ENCODE measurements around the gene OR52M1.

OR52M1 gene

DNA sequence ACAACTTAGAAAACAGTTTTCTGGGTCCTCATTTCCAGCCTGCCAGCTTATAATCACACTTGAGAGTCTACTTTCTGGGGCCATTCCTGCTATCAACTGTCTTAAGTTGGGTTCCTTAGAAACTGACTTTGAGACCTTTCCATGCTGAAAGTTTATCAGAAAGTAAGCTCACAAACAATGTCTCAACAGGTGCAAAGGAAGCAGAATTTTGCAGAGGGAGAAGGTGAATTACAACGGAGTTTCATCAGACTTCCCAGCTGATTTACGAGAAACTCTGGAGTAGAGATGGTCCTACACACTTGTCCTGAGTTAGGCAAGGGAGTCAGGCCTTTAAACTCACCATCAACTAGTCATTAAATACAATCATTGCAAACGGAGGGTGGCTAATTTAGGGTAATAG lies 31.9 kb downstream of the OR52M1 start:
- no peak for DNase-seq

DNA sequence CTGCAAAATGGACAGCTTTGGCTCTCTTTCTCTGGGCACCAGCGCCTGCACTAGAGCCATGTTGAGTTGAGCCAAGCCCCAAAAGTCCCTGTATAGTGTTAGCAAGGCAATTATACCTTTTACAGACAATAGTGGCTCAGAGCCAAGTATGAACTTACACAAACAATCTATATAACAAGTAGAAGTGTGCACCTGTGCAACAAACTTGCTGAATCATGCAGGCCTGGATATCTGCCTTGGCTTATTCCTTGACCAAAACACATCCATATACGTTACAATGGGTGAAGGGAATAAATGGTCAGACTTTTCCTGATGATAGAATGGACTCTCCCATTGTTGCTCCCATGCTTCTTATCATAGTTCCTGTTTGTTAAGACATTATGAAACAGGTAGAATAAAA lies 32.8 kb downstream of the OR52M1 start:
- no peak for DNase-seq

DNA sequence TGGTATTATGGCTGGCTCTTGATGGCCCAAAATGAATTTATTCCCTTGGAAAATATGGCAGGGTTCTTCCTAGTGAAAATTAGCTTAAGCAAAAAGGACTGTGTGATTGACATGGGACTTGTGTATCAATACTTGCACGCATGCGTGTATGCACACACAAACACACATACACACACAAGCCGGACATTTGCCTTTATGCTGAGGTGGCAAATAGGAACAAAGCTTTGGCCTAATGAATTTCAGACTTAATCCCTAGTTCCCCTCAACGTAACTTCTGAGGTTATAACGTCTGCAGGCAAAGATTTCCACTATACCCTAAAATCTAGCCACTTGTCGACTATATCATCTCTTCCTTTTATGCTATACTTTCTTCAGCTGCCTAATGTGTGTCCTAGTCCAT lies 33.6 kb downstream of the OR52M1 start:
- no peak for DNase-seq

DNA sequence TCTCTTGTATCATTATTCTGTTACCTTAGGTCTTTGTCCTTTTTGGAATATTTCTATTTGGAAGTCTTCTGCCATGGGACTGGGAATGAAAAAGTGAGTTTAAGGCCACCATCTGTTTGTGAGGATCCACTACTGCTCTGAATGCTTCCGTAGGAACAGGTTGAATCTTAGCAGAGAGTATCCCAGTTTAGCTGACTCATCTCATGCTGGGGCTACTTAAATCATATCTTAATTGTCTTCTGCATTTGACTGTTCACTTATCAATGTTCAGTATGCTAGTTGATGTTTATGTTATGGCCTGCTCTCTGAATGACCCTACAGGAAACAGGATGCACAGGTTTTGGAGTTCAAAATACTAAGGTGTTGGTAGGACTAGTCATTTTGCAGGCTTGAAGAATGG lies 35.1 kb downstream of the OR52M1 start:
- DNase-seq = no peak

DNA sequence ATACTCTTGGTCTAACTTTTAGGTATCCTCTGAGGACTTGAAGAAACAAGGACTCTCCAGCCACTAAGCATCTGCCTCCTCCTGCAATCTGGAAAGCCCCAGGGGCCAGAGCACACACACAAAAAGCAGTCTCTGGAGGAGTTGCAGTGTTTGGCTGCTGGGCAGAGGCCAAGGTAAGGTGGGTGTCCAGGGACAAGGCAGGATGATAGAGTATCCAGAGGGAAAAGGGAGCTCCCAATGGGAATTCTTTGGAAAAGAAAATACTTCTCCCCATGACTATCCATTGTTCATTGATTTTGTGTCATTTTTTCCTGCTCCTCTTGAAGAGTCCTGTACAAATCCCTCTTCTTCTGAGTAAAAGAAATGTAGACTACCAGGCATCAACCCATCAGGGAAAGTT lies 36.5 kb downstream of the OR52M1 start, which contains the start of gene OR52I2:
OR52I2 (plus strand) TSS at position 301 of the 400 bp plus-strand sequence.
- no peak for DNase-seq

DNA sequence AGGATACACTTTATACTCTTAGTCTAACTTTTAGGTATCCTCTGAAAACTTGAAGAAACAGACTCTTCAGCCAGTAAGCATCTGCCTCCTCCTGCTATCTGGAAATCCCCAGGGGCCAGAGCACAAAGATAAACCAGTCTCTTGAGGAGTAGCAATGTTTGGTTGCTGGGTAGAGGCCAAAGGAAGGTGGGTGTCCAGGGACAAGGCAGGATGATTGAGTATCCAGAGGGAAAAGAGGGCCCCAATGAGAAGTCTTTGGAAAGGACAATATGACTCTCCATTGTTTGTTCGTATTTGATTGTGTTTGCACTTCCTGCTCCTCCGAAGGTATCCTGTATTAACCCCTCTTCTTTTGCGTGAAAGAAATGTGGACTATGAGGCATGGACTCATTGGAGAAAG lies 44.0 kb downstream of the OR52M1 start:
- no peak for DNase-seq

DNA sequence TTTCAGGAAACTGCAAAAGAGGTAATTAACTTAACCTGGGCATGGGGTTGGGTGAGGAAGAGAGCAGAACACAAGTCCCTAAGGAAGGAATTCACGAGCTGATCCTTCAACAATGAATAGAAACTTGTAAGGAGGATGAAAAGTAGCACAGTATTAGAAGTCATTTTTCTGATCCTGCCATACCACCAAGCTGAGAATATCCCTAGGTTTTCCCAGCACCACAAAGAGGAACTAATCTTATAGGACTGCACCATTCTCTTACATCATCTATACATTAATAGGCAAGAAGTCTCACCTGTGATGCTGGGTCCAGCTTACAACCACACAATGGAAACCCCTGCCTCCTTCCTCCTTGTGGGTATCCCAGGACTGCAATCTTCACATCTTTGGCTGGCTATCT lies 48.7 kb downstream of the OR52M1 start, which contains the start of gene OR52I1:
OR52I1 (plus strand) TSS at position 301 of the 400 bp plus-strand sequence; CDS start at position 301, 0 bp downstream.
- no peak for DNase-seq
